Caco-2 (cell line): ENCODE measurements around the gene IP6K3. TPM values are rescaled to one million over a fixed set of nuclear protein-coding genes. Genes with fewer than 3 reads are reported as not detected.

Experiments used
- BruUV-seq: library from RNA; stranded (reverse); fragments of 400-500 nt; replicated peaks from 2 replicates; lab custom pipeline; 2021; lab: Mats Ljungman, UMichigan
- CTCF ChIA-PET: fragments of 300-600 bp; sonication (Branson Sonifier 250); formaldehyde crosslinking; loops from one replicate; lab custom pipeline; 2022; ENCODE audit warnings: antibody characterized with exemption; lab: Charles Lee
- POLR2A ChIA-PET: fragments of 300-600 bp; sonication (Branson Sonifier 250); formaldehyde crosslinking; loops from one replicate; lab custom pipeline; 2022; ENCODE audit warnings: antibody characterized with exemption; lab: Charles Lee
- DNase-seq, 2 experiments: peaks; one replicate each; pipeline versions ENCODE4 v3.0.0 to v3.0.0-alpha.2; 2020 to 2022
- H3K27me3 ChIP-seq: replicated peaks from 2 replicates; pipeline ENCODE4 v1.6.0; 2011; ENCODE audit warnings: low read length; ENCODE audit not compliant: control insufficient read depth, insufficient read depth
- H3K36me3 ChIP-seq: 2 replicates; pipeline ENCODE4 v1.5.1; 2011; ENCODE audit warnings: low read length; ENCODE audit not compliant: control insufficient read depth, insufficient read depth
- H3K4me1 ChIP-seq: fragments of 250-450 bp; sonication (Bioruptor Pico); 2 replicates; pipeline ENCODE4 v1.5.1; 2020; ENCODE audit warnings: mild to moderate bottlenecking
- H3K4me3 ChIP-seq: 2 replicates; pipeline ENCODE4 v1.5.1; 2011; ENCODE audit warnings: low read depth, mild to moderate bottlenecking, control low read depth, low read length
- H3K9me3 ChIP-seq: fragments of 250-450 bp; sonication (Bioruptor Pico); 2 replicates; pipeline ENCODE4 v1.5.1; 2020; ENCODE audit warnings: mild to moderate bottlenecking, moderate library complexity
- H3K27ac Mint-ChIP-seq: one replicate; pipeline ENCODE4 v1.8.0; 2022; ENCODE audit warnings: mixed read lengths; ENCODE audit not compliant: unreplicated experiment
- H3K27me3 Mint-ChIP-seq: one replicate; pipeline ENCODE4 v1.8.0; 2022; ENCODE audit warnings: mixed read lengths; ENCODE audit not compliant: insufficient read depth, unreplicated experiment
- H3K36me3 Mint-ChIP-seq: one replicate; pipeline ENCODE4 v1.8.0; 2022; ENCODE audit warnings: mild to moderate bottlenecking, mixed read lengths; ENCODE audit not compliant: insufficient read depth, unreplicated experiment
- H3K4me1 Mint-ChIP-seq: one replicate; pipeline ENCODE4 v1.8.0; 2022; ENCODE audit warnings: low read depth, mixed read lengths; ENCODE audit not compliant: unreplicated experiment
- H3K4me3 Mint-ChIP-seq: one replicate; pipeline ENCODE4 v1.8.0; 2022; ENCODE audit warnings: mild to moderate bottlenecking, moderate library complexity, mixed read lengths; ENCODE audit not compliant: unreplicated experiment
- H3K9me3 Mint-ChIP-seq: one replicate; pipeline ENCODE4 v1.8.0; 2022; ENCODE audit warnings: mixed read lengths; ENCODE audit not compliant: unreplicated experiment
- CTCF ChIP-seq, 2 experiments: fragments of 200-600 bp in 1 of 2; IDR thresholded peaks; 1 replicate in 1 of 2; 2 replicates in 1 of 2; pipeline versions ENCODE4 v1.5.1 to v1.8.0; 2011 to 2022; ENCODE audit warnings: antibody characterized with exemption in 1 of 2, control low read depth in 1 of 2, inconsistent platforms in 1 of 2, low read depth in 1 of 2, low read length in 1 of 2, mild to moderate bottlenecking in 1 of 2, moderate library complexity in 1 of 2; ENCODE audit not compliant: insufficient read depth in 1 of 2, severe bottlenecking in 1 of 2, unreplicated experiment in 1 of 2
- intact Hi-C: fragments of 100-400 bp; cut with micrococcal nuclease; formaldehyde crosslinking; loops from one replicate; pipeline ENCODE4 v1.10.0; 2022; ENCODE audit not compliant: unreplicated experiment
- total RNA-seq: library from RNA; stranded (reverse); gene quantifications from 2 replicates; pipeline ENCODE4 v1.2.3, GENCODE V29; 2022

Gene IP6K3
- total RNA-seq, 1 experiment from 2014 or later: 0.45 TPM

GRCh38 chr6:33727126-33727525 lies 19.6 kb downstream of the IP6K3 start:
- POLR2A ChIA-PET: no interaction called here
- CTCF ChIA-PET: no interaction called here

GRCh38 chr6:33726696-33727095 lies 20.0 kb downstream of the IP6K3 start:
- no peaks in the 10 kb centered on the region for H3K27me3 Mint-ChIP-seq
- no peaks in the 10 kb centered on the region for H3K4me1 ChIP-seq
- no peaks in the 10 kb centered on the region for H3K9me3 ChIP-seq
- no peaks in the 10 kb centered on the region for H3K4me1 Mint-ChIP-seq
- H3K27me3 ChIP-seq: 0 out of 2 replicates have a peak, but pooled peaks cover 1% of the 10 kb centered on the region
- H3K9me3 Mint-ChIP-seq: no peaks in the 10 kb centered on the region
- intact Hi-C loops: no loop called here
- H3K4me3 Mint-ChIP-seq: no peak overlapping the region
- no peak overlapping the region for H3K27ac Mint-ChIP-seq
- no peak for TF ChIP-seq CTCF (IDR thresholded peaks at IDR 0.05; ENCODE audit: insufficient read depth in 1 of 2, low read depth in 1 of 2, low read length in 1 of 2, severe bottlenecking in 1 of 2, unreplicated experiment in 1 of 2)
- no peak for DNase-seq
- no peaks in the 10 kb centered on the region for H3K36me3 ChIP-seq
- no TSS peak for BruUV-seq
- H3K4me3 ChIP-seq: no peak overlapping the region
- no peaks in the 10 kb centered on the region for H3K36me3 Mint-ChIP-seq
- ChIA-PET CTCF (no interaction called here), POLR2A (no interaction called here)

More at GRCh38 chr6:33727126-33727525, 19.6 kb downstream of the IP6K3 start:
- no peaks in the 10 kb centered on the region for H3K4me1 ChIP-seq
- Mint-ChIP-seq H3K4me1 (no peaks in the 10 kb centered on the region), H3K27ac (no peak overlapping the region), H3K27me3 (no peaks in the 10 kb centered on the region), H3K9me3 (no peaks in the 10 kb centered on the region), H3K36me3 (no peaks in the 10 kb centered on the region), H3K4me3 (no peak overlapping the region)
- intact Hi-C loops: no loop called here
- H3K36me3 ChIP-seq: no peaks in the 10 kb centered on the region
- TF ChIP-seq CTCF (IDR thresholded peaks at IDR 0.05; ENCODE audit: insufficient read depth in 1 of 2, low read depth in 1 of 2, low read length in 1 of 2, severe bottlenecking in 1 of 2, unreplicated experiment in 1 of 2): no peak
- no peaks in the 10 kb centered on the region for H3K9me3 ChIP-seq
- 0 out of 2 replicates have a peak, but pooled peaks cover 1% of the 10 kb centered on the region for H3K27me3 ChIP-seq
- DNase-seq: no peak
- no TSS peak for BruUV-seq
- no peak overlapping the region for H3K4me3 ChIP-seq

- Mint-ChIP-seq H3K4me3 (no peak overlapping the region), H3K27me3 (no peaks in the 10 kb centered on the region), H3K4me1 (no peaks in the 10 kb centered on the region), H3K27ac (no peak overlapping the region), H3K36me3 (no peaks in the 10 kb centered on the region), H3K9me3 (no peaks in the 10 kb centered on the region)
- intact Hi-C loops: no loop called here
- no peak for TF ChIP-seq CTCF (IDR thresholded peaks at IDR 0.05; ENCODE audit: insufficient read depth in 1 of 2, low read depth in 1 of 2, low read length in 1 of 2, severe bottlenecking in 1 of 2, unreplicated experiment in 1 of 2)
- ChIA-PET POLR2A (no interaction called here), CTCF (interaction anchor here (0.6 to 1.4 kb wide), 3 partner anchors 15 to 26 kb away, joined by 3 to 7 read pairs (median 3); partner anchors contain the start of gene UQCC2)
- DNase-seq: no peak
- Histone ChIP-seq H3K4me3 (no peak overlapping the region), H3K27me3 (0 out of 2 replicates have a peak, but pooled peaks cover 1% of the 10 kb centered on the region), H3K36me3 (no peaks in the 10 kb centered on the region), H3K4me1 (no peaks in the 10 kb centered on the region), H3K9me3 (no peaks in the 10 kb centered on the region)
- no TSS peak for BruUV-seq
Measured at GRCh38 chr6:33725891-33726673, 20.6 kb downstream of the IP6K3 start.
